ENCODE results near the gene KIF3C. TPM values are rescaled to one million over a fixed set of nuclear protein-coding genes. Genes with fewer than 3 reads are reported as not detected.
"Not testable (repeated sequence)": the region's sequence is repeated elsewhere in the genome, so short reads cannot be mapped to it uniquely, and the experiment has no call there.

Gene KIF3C
- total RNA-seq, 1 experiment from 2014 or later: 12.8 TPM

- no peaks in the 10 kb centered on the region for H3K79me2 ChIP-seq (ENCODE audit: low read length)
- no peak for DNase-seq
- H2AFZ ChIP-seq (ENCODE audit: low read length): no peak overlapping the region
- intact Hi-C loops (cut with micrococcal nuclease): no loop called here
- H3K36me3 ChIP-seq (ENCODE audit: low read depth, low read length): no peaks in the 10 kb centered on the region
- H3K4me3 ChIP-seq (ENCODE audit: low read length): no peak overlapping the region
- ChIA-PET CTCF (no interaction called here), POLR2A (ENCODE audit: unreplicated experiment) (no interaction called here)
- no TSS peak for BruUV-seq (replicated peaks)
- H3K4me2 ChIP-seq (ENCODE audit: low read length): no peak overlapping the region
- no peak for ATAC-seq
- H4K20me1 ChIP-seq (ENCODE audit: low read length): no peaks in the 10 kb centered on the region
- no peaks in the 10 kb centered on the region for H3K9me3 ChIP-seq (ENCODE audit: low read length)
- H3K27ac ChIP-seq (ENCODE audit: low read length): no peak overlapping the region
- H3F3A ChIP-seq (ENCODE audit: low read length, unreplicated experiment): no peaks in the 10 kb centered on the region
- no peaks in the 10 kb centered on the region for H3K4me1 ChIP-seq (ENCODE audit: insufficient read depth, low read length)
- H3K9ac ChIP-seq (ENCODE audit: low read length): no peak overlapping the region
- TF ChIP-seq EZH2phosphoT487 (IDR thresholded peaks at IDR 0.05; ENCODE audit: borderline replicate concordance, low read length) (no peak), CTCF (conservative IDR thresholded peaks at IDR 0.05; ENCODE audit: low read depth, low read length) (no peak), EZH2 (IDR thresholded peaks at IDR 0.05; ENCODE audit: low read length, unreplicated experiment) (no peak)
- no peaks in the 10 kb centered on the region for H3K9me2 ChIP-seq (replicated peaks; ENCODE audit: low read length)
- H3K27me3 ChIP-seq (ENCODE audit: low read length): no peaks in the 10 kb centered on the region
Measured at GRCh38 chr2:25920336-25920735, 62.0 kb downstream of the KIF3C start.

DNA sequence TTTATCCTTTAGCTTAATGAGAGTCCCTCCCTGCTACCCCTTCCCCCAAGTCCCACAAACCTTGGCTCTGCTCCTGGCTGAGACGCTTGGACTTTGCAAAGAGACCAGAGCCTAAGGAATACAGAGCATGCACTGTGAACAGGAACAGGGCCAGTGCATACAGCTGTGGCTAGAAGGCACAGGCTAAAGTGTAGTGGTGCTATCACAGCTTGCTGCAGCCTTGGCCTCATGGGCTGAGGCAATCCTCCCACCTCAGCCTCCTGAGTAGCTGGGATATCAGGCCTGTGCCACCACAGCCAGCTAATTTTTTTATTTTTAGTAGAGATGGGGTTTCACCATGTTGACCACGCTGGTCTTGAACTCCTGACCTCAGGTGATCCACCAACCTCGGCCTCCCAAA, 64.5 kb downstream of the KIF3C start:
- Histone ChIP-seq H3K79me2 (ENCODE audit: low read length) (no peaks in the 10 kb centered on the region), H3K9me2 (replicated peaks; ENCODE audit: low read length) (no peaks in the 10 kb centered on the region), H3K27me3 (ENCODE audit: low read length) (no peaks in the 10 kb centered on the region), H3K4me1 (ENCODE audit: insufficient read depth, low read length) (no peaks in the 10 kb centered on the region), H3K4me2 (ENCODE audit: low read length) (no peak overlapping the region), H2AFZ (ENCODE audit: low read length) (no peak overlapping the region), H3K4me3 (ENCODE audit: low read length) (no peak overlapping the region), H3K27ac (ENCODE audit: low read length) (no peak overlapping the region), H3K9me3 (ENCODE audit: low read length) (no peaks in the 10 kb centered on the region), H4K20me1 (ENCODE audit: low read length) (no peaks in the 10 kb centered on the region), H3K36me3 (ENCODE audit: low read depth, low read length) (no peaks in the 10 kb centered on the region), H3K9ac (ENCODE audit: low read length) (no peak overlapping the region), H3F3A (ENCODE audit: low read length, unreplicated experiment) (no peaks in the 10 kb centered on the region)
- ATAC-seq: no peak
- POLR2A ChIA-PET (ENCODE audit: unreplicated experiment): no interaction called here
- no TSS peak for BruUV-seq (replicated peaks)
- CTCF ChIA-PET: no interaction called here
- intact Hi-C loops (cut with micrococcal nuclease): no loop called here
- DNase-seq: no peak
- TF ChIP-seq EZH2 (IDR thresholded peaks at IDR 0.05; ENCODE audit: low read length, unreplicated experiment) (no peak), EZH2phosphoT487 (IDR thresholded peaks at IDR 0.05; ENCODE audit: borderline replicate concordance, low read length) (no peak), CTCF (conservative IDR thresholded peaks at IDR 0.05; ENCODE audit: low read depth, low read length) (no peak)

DNA sequence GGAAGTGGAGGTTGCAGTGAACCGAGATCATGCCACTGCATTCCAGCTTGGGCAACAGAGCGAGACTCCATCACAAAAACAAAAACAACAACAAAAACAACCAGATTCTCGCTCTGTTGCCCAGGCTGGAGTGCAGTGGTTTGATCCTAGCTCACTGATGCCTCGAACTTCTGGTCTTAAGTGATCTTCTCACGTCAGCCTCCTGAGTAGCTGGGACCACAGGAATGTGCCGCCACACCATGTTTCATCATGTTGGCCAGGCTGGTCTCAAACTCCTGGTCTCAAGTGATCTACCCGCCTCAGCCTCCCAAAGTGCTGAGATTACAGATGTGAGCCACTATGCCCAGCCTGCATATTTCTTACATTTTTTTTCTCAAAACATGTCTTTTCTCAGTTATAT, 64.9 kb downstream of the KIF3C start:
- H3K27ac ChIP-seq (ENCODE audit: low read length); ATAC-seq; H3K9me3 ChIP-seq (ENCODE audit: low read length); H3F3A ChIP-seq (ENCODE audit: low read length, unreplicated experiment); DNase-seq; H3K27me3 ChIP-seq (ENCODE audit: low read length); H3K9me2 ChIP-seq (replicated peaks; ENCODE audit: low read length); intact Hi-C loops (cut with micrococcal nuclease); H3K4me2 ChIP-seq (ENCODE audit: low read length); CTCF ChIA-PET; H2AFZ ChIP-seq (ENCODE audit: low read length); H4K20me1 ChIP-seq (ENCODE audit: low read length); BruUV-seq (replicated peaks); H3K4me3 ChIP-seq (ENCODE audit: low read length); H3K4me1 ChIP-seq (ENCODE audit: insufficient read depth, low read length); POLR2A ChIA-PET (ENCODE audit: unreplicated experiment); H3K9ac ChIP-seq (ENCODE audit: low read length); H3K79me2 ChIP-seq (ENCODE audit: low read length); H3K36me3 ChIP-seq (ENCODE audit: low read depth, low read length): not testable (repeated sequence)

- H3K9me2 ChIP-seq (replicated peaks; ENCODE audit: low read length); H3K9me3 ChIP-seq (ENCODE audit: low read length); POLR2A ChIA-PET (ENCODE audit: unreplicated experiment); BruUV-seq (replicated peaks); H3K27ac ChIP-seq (ENCODE audit: low read length); H3K27me3 ChIP-seq (ENCODE audit: low read length); H3K79me2 ChIP-seq (ENCODE audit: low read length); DNase-seq; H3K9ac ChIP-seq (ENCODE audit: low read length); H4K20me1 ChIP-seq (ENCODE audit: low read length); H3F3A ChIP-seq (ENCODE audit: low read length, unreplicated experiment); ATAC-seq; CTCF ChIA-PET; intact Hi-C loops (cut with micrococcal nuclease); H3K4me2 ChIP-seq (ENCODE audit: low read length); H3K36me3 ChIP-seq (ENCODE audit: low read depth, low read length); H2AFZ ChIP-seq (ENCODE audit: low read length); H3K4me3 ChIP-seq (ENCODE audit: low read length); H3K4me1 ChIP-seq (ENCODE audit: insufficient read depth, low read length): not testable (repeated sequence)
Measured at GRCh38 chr2:25915944-25916772, 66.1 kb downstream of the KIF3C start.

GRCh38 chr2:25915411-25915810, 66.9 kb downstream of the KIF3C start:
- H3K79me2 ChIP-seq (ENCODE audit: low read length); BruUV-seq (replicated peaks); DNase-seq; POLR2A ChIA-PET (ENCODE audit: unreplicated experiment); H3K4me2 ChIP-seq (ENCODE audit: low read length); H3K4me3 ChIP-seq (ENCODE audit: low read length); H3K36me3 ChIP-seq (ENCODE audit: low read depth, low read length); H3K27me3 ChIP-seq (ENCODE audit: low read length); CTCF ChIA-PET; H4K20me1 ChIP-seq (ENCODE audit: low read length); H3F3A ChIP-seq (ENCODE audit: low read length, unreplicated experiment); H3K9me2 ChIP-seq (replicated peaks; ENCODE audit: low read length); H3K9me3 ChIP-seq (ENCODE audit: low read length); H2AFZ ChIP-seq (ENCODE audit: low read length); intact Hi-C loops (cut with micrococcal nuclease); ATAC-seq; H3K9ac ChIP-seq (ENCODE audit: low read length); H3K27ac ChIP-seq (ENCODE audit: low read length); H3K4me1 ChIP-seq (ENCODE audit: insufficient read depth, low read length): not testable (repeated sequence)

All from PC-3 (cell line).